ENCODE measurements around the gene DOHH.
A peak's percentile ranks its signal among the peaks of the same experiment; 100 is the strongest.
"Not testable (repeated sequence)": the region's sequence is repeated elsewhere in the genome, so short reads cannot be mapped to it uniquely, and the experiment has no call there.

Gene DOHH

GRCh38 chr19:3537438-3538240 lies 37.2 kb upstream of the DOHH start:
- Mint-ChIP-seq H3K4me1 (ENCODE audit: low read depth) (no peaks in the 10 kb centered on the region), H3K27ac (peak overlapping the region; percentile 76), H3K27me3 (no peaks in the 10 kb centered on the region), H3K9me3 (peaks cover 2% of the 10 kb centered on the region), H3K4me3 (no peak overlapping the region), H3K36me3 (ENCODE audit: low read depth) (peaks cover 61% of the 10 kb centered on the region)
- no peak for DNase-seq

- DNase-seq, result no peak
- Mint-ChIP-seq H3K4me3 (no peak overlapping the region), H3K36me3 (ENCODE audit: low read depth) (peaks cover 66% of the 10 kb centered on the region), H3K4me1 (ENCODE audit: low read depth) (no peaks in the 10 kb centered on the region), H3K9me3 (peaks cover 2% of the 10 kb centered on the region), H3K27ac (peak overlapping the region; percentile 76), H3K27me3 (no peaks in the 10 kb centered on the region)
Observed at GRCh38 chr19:3537101-3537437, 36.6 kb upstream of the DOHH start.

- DNase-seq, result no peak
- Mint-ChIP-seq H3K36me3 (ENCODE audit: low read depth) (peaks cover 64% of the 10 kb centered on the region), H3K4me3 (no peak overlapping the region), H3K9me3 (peaks cover 2% of the 10 kb centered on the region), H3K27ac (peak overlapping the region; percentile 81), H3K4me1 (ENCODE audit: low read depth) (no peaks in the 10 kb centered on the region), H3K27me3 (no peaks in the 10 kb centered on the region)
Observed at GRCh38 chr19:3536429-3537100, 36.1 kb upstream of the DOHH start.

GRCh38 chr19:3535981-3536380 lies 35.5 kb upstream of the DOHH start:
- Mint-ChIP-seq H3K4me1 (ENCODE audit: low read depth) (no peaks in the 10 kb centered on the region), H3K27me3 (no peaks in the 10 kb centered on the region), H3K9me3 (peaks cover 2% of the 10 kb centered on the region), H3K27ac (peak overlapping the region; percentile 81), H3K4me3 (no peak overlapping the region), H3K36me3 (ENCODE audit: low read depth) (peaks cover 70% of the 10 kb centered on the region)
- no peak for DNase-seq

GRCh38 chr19:3535563-3535965 lies 35.1 kb upstream of the DOHH start:
- Mint-ChIP-seq H3K36me3 (ENCODE audit: low read depth) (peaks cover 70% of the 10 kb centered on the region), H3K27ac (no peak overlapping the region), H3K4me1 (ENCODE audit: low read depth) (no peaks in the 10 kb centered on the region), H3K9me3 (peaks cover 2% of the 10 kb centered on the region), H3K4me3 (no peak overlapping the region), H3K27me3 (no peaks in the 10 kb centered on the region)
- no peak for DNase-seq

GRCh38 chr19:3535235-3535535 lies 34.7 kb upstream of the DOHH start:
- no peak for DNase-seq
- Mint-ChIP-seq H3K9me3 (peaks cover 2% of the 10 kb centered on the region), H3K4me3 (no peak overlapping the region), H3K36me3 (ENCODE audit: low read depth) (peaks cover 70% of the 10 kb centered on the region), H3K27me3 (no peaks in the 10 kb centered on the region), H3K27ac (peak overlapping the region; percentile 68), H3K4me1 (ENCODE audit: low read depth) (no peaks in the 10 kb centered on the region)

GRCh38 chr19:3534375-3535234 lies 34.1 kb upstream of the DOHH start:
- Mint-ChIP-seq H3K9me3 (peaks cover under 1% of the 10 kb centered on the region), H3K27me3 (no peaks in the 10 kb centered on the region), H3K4me1 (ENCODE audit: low read depth) (no peaks in the 10 kb centered on the region), H3K4me3 (no peak overlapping the region), H3K36me3 (ENCODE audit: low read depth) (peaks cover 66% of the 10 kb centered on the region), H3K27ac (peak overlapping the region; percentile 68)
- DNase-seq, result no peak

GRCh38 chr19:3533563-3534216 lies 33.2 kb upstream of the DOHH start:
- H3K36me3 Mint-ChIP-seq (ENCODE audit: low read depth), result peaks cover 59% of the 10 kb centered on the region
- DNase-seq, result no peak

GRCh38 chr19:3533033-3533432 lies 32.6 kb upstream of the DOHH start:
- Mint-ChIP-seq H3K9me3 (no peaks in the 10 kb centered on the region), H3K36me3 (ENCODE audit: low read depth) (peaks cover 53% of the 10 kb centered on the region), H3K4me3 (no peak overlapping the region), H3K27me3 (no peaks in the 10 kb centered on the region), H3K27ac (no peak overlapping the region), H3K4me1 (ENCODE audit: low read depth) (no peaks in the 10 kb centered on the region)
- DNase-seq, result no peak

More at GRCh38 chr19:3533563-3534216, 33.2 kb upstream of the DOHH start:
- H3K4me1 Mint-ChIP-seq (ENCODE audit: low read depth), result no peaks in the 10 kb centered on the region
- peak overlapping the region; percentile 37 for H3K27ac Mint-ChIP-seq
- no peak overlapping the region for H3K4me3 Mint-ChIP-seq
- H3K9me3 Mint-ChIP-seq, result no peaks in the 10 kb centered on the region
- H3K27me3 Mint-ChIP-seq, result no peaks in the 10 kb centered on the region

GRCh38 chr19:3532154-3532786 lies 31.8 kb upstream of the DOHH start:
- Mint-ChIP-seq H3K27me3 (no peaks in the 10 kb centered on the region), H3K9me3 (no peaks in the 10 kb centered on the region), H3K4me1 (ENCODE audit: low read depth) (no peaks in the 10 kb centered on the region), H3K27ac (peak overlapping the region; percentile 64), H3K4me3 (no peak overlapping the region), H3K36me3 (ENCODE audit: low read depth) (peaks cover 48% of the 10 kb centered on the region)
- DNase-seq, result no peak

- H3K9me3 Mint-ChIP-seq, result no peaks in the 10 kb centered on the region
- no peak for DNase-seq
- no peaks in the 10 kb centered on the region for H3K27me3 Mint-ChIP-seq
- peaks cover 53% of the 10 kb centered on the region for H3K36me3 Mint-ChIP-seq (ENCODE audit: low read depth)
- H3K4me3 Mint-ChIP-seq, result no peak overlapping the region
- no peak overlapping the region for H3K27ac Mint-ChIP-seq
- H3K4me1 Mint-ChIP-seq (ENCODE audit: low read depth), result no peaks in the 10 kb centered on the region
Observed at GRCh38 chr19:3531716-3532115, 31.2 kb upstream of the DOHH start.

GRCh38 chr19:3530389-3530788 lies 29.9 kb upstream of the DOHH start:
- H3K4me1 Mint-ChIP-seq (ENCODE audit: low read depth), result no peaks in the 10 kb centered on the region
- no peak overlapping the region for H3K4me3 Mint-ChIP-seq
- H3K27ac Mint-ChIP-seq, result no peak overlapping the region
- H3K27me3 Mint-ChIP-seq, result no peaks in the 10 kb centered on the region
- H3K36me3 Mint-ChIP-seq (ENCODE audit: low read depth), result peaks cover 47% of the 10 kb centered on the region
- no peaks in the 10 kb centered on the region for H3K9me3 Mint-ChIP-seq
- DNase-seq, result no peak

GRCh38 chr19:3529299-3529698 lies 28.8 kb upstream of the DOHH start:
- H3K9me3 Mint-ChIP-seq; H3K4me3 Mint-ChIP-seq; H3K27me3 Mint-ChIP-seq; DNase-seq; H3K4me1 Mint-ChIP-seq (ENCODE audit: low read depth); H3K27ac Mint-ChIP-seq: not testable (repeated sequence)
- peaks cover 41% of the 10 kb centered on the region for H3K36me3 Mint-ChIP-seq (ENCODE audit: low read depth)

- H3K4me1 Mint-ChIP-seq (ENCODE audit: low read depth), result no peaks in the 10 kb centered on the region
- H3K27me3 Mint-ChIP-seq, result no peaks in the 10 kb centered on the region
- no peak overlapping the region for H3K27ac Mint-ChIP-seq
- peaks cover 43% of the 10 kb centered on the region for H3K36me3 Mint-ChIP-seq (ENCODE audit: low read depth)
- H3K9me3 Mint-ChIP-seq, result no peaks in the 10 kb centered on the region
- no peak for DNase-seq
- no peak overlapping the region for H3K4me3 Mint-ChIP-seq
Observed at GRCh38 chr19:3528539-3529211, 28.2 kb upstream of the DOHH start.

All from activated T-cell treated with anti-CD3 and anti-CD28 coated beads, Interleukin-2, amount 50 U/mL, for 24 hours (primary cell).